Measurements from ENCODE around the gene HMGN5.

HMGN5 gene

DNA sequence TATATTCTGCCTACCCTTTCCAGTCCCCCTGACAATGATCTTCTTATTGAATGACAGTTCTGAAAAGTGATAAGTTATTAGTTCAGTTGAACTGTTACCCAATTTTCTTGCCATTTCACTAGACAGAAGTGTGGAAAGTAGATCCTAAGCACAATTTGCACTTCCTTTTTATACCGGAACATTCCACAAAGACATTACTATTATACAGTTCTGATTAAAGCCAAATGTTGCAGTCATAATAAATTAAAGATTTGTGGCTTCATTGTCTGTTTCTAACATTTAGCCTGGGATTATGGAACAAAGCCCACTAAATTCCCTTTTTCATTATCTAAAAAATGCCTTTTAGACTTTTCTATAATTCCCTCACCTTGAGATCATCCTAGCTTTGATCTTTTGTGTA, 14.0 kb upstream of the HMGN5 start:
- Histone ChIP-seq H3K4me3 (ENCODE audit: low read depth, low read length) (no peak overlapping the region), H3K4me2 (ENCODE audit: low read length) (no peak overlapping the region), H3K27ac (no peak overlapping the region), H3K36me3 (ENCODE audit: control insufficient read depth, insufficient read depth, low read length) (no peaks in the 10 kb centered on the region), H3K9ac (no peak overlapping the region), H2AFZ (no peak overlapping the region), H3K79me2 (no peaks in the 10 kb centered on the region), H3K4me1 (no peaks in the 10 kb centered on the region), H3K9me3 (ENCODE audit: control insufficient read depth, low read length) (no peaks in the 10 kb centered on the region), H3K27me3 (ENCODE audit: control insufficient read depth, insufficient read depth, low read length) (no peaks in the 10 kb centered on the region)
- TF ChIP-seq, protein P1, sequence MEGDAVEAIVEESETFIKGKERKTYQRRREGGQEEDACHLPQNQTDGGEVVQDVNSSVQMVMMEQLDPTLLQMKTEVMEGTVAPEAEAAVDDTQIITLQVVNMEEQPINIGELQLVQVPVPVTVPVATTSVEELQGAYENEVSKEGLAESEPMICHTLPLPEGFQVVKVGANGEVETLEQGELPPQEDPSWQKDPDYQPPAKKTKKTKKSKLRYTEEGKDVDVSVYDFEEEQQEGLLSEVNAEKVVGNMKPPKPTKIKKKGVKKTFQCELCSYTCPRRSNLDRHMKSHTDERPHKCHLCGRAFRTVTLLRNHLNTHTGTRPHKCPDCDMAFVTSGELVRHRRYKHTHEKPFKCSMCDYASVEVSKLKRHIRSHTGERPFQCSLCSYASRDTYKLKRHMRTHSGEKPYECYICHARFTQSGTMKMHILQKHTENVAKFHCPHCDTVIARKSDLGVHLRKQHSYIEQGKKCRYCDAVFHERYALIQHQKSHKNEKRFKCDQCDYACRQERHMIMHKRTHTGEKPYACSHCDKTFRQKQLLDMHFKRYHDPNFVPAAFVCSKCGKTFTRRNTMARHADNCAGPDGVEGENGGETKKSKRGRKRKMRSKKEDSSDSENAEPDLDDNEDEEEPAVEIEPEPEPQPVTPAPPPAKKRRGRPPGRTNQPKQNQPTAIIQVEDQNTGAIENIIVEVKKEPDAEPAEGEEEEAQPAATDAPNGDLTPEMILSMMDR (IDR thresholded peaks at IDR 0.05), result no peak

DNA sequence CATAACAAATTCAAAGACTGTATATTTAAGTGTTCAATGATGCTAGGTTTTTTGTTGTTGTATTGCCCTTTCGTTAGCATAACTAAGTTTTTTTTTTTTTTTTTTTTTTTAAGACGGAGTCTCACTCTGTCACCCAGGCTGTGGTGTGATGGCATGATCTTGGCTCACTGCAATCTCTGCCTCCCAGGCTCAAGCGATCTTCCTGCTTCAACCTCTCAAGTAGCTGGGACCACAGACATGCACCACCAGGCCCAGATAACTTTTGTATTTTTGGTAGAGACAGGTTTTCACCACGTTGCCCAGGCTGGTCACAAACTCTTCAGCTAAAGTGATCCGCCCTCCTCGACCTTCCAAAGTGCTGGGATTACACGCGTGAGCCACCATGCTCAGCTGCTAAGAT, 7.2 kb upstream of the HMGN5 start:
- H3K27me3 ChIP-seq (ENCODE audit: control insufficient read depth, insufficient read depth, low read length), result no peaks in the 10 kb centered on the region
- no peak overlapping the region for H2AFZ ChIP-seq
- no peaks in the 10 kb centered on the region for H3K79me2 ChIP-seq
- TF ChIP-seq, protein P1 (IDR thresholded peaks at IDR 0.05), result no peak
- no peaks in the 10 kb centered on the region for H3K4me1 ChIP-seq
- no peak overlapping the region for H3K9ac ChIP-seq
- H3K27ac ChIP-seq, result no peak overlapping the region
- H3K4me2 ChIP-seq (ENCODE audit: low read length), result no peak overlapping the region
- no peaks in the 10 kb centered on the region for H3K9me3 ChIP-seq (ENCODE audit: control insufficient read depth, low read length)
- H3K36me3 ChIP-seq (ENCODE audit: control insufficient read depth, insufficient read depth, low read length), result no peaks in the 10 kb centered on the region
- H3K4me3 ChIP-seq (ENCODE audit: low read depth, low read length), result no peak overlapping the region

DNA sequence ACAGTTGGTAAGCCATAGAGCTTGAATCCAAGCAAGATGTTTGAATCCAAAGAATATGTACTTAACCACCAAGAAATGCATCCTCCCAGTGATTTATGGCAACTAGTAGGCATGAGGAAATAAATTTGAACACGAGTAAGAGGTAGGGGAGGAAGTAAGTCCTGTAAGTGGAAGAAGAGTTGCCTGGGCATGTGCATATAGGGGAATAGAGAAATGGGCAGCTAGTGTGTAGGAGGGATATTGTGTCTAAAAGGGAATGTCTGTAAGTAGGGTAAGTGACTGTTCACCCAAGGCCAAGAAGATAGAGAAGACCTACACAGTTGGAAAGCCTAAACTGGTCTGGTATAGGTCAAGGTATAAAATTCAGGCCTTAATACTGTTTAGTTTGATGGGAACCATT, 4.8 kb upstream of the HMGN5 start:
- Histone ChIP-seq H3K4me2 (ENCODE audit: low read length) (no peak overlapping the region), H3K4me1 (no peaks in the 10 kb centered on the region), H3K27me3 (ENCODE audit: control insufficient read depth, insufficient read depth, low read length) (no peaks in the 10 kb centered on the region), H2AFZ (no peak overlapping the region), H3K27ac (no peak overlapping the region), H3K4me3 (ENCODE audit: low read depth, low read length) (no peak overlapping the region), H3K36me3 (ENCODE audit: control insufficient read depth, insufficient read depth, low read length) (no peaks in the 10 kb centered on the region), H3K79me2 (no peaks in the 10 kb centered on the region), H3K9ac (no peak overlapping the region), H3K9me3 (ENCODE audit: control insufficient read depth, low read length) (no peaks in the 10 kb centered on the region)
- TF ChIP-seq, protein P1 (IDR thresholded peaks at IDR 0.05), result no peak

DNA sequence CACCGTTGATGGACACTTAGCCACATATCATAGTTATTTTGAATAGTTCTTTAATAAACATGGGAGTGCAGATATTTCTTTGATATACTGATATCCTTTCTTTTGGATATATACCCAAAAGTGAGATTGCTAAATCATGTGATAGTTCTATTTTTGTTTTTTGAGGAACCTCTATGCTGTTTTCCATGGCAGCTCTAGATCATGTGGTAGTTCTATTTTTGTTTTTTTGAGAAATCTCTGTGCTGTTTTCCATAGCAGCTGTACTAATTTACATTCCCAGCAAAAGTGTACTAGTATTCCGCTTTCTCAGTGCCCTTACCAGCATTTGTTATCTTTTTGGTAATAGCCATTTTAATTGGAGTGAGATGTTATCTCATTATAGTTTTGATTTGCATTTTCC, 3.8 kb upstream of the HMGN5 start:
- Histone ChIP-seq H3K27me3 (ENCODE audit: control insufficient read depth, insufficient read depth, low read length) (no peaks in the 10 kb centered on the region), H3K4me2 (ENCODE audit: low read length) (no peak overlapping the region), H3K79me2 (no peaks in the 10 kb centered on the region), H3K9ac (no peak overlapping the region), H3K9me3 (ENCODE audit: control insufficient read depth, low read length) (no peaks in the 10 kb centered on the region), H3K36me3 (ENCODE audit: control insufficient read depth, insufficient read depth, low read length) (no peaks in the 10 kb centered on the region), H3K4me3 (ENCODE audit: low read depth, low read length) (no peak overlapping the region), H2AFZ (no peak overlapping the region), H3K4me1 (no peaks in the 10 kb centered on the region), H3K27ac (no peak overlapping the region)
- TF ChIP-seq, protein P1 (IDR thresholded peaks at IDR 0.05), result no peak

DNA sequence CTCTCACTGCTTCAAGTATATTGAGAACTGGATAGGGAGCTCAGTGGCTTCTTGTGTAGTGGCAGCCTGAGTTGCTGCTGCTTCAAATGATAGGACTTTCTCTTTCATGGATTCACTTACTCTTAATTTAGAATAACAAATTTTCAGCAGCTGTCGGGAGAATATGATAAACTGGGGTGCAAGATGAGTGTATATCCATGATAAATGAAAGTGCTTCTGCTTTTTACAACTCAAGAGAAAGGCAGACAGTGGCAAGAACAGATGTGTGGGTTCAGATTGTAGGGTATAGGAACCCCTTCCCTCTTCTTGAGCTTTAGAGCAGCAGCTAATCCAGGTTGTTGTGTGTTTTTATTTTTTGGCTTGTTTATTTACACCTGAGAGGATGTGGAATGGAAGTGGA, 1.2 kb upstream of the HMGN5 start:
- Histone ChIP-seq H3K4me2 (ENCODE audit: low read length) (peak overlapping the region; percentile 80), H3K9ac (no peak overlapping the region), H2AFZ (peak overlapping the region; percentile 90), H3K4me3 (ENCODE audit: low read depth, low read length) (peak overlapping the region; percentile 67), H3K79me2 (no peaks in the 10 kb centered on the region), H3K27ac (peak overlapping the region; percentile 83), H3K9me3 (ENCODE audit: control insufficient read depth, low read length) (no peaks in the 10 kb centered on the region), H3K36me3 (ENCODE audit: control insufficient read depth, insufficient read depth, low read length) (no peaks in the 10 kb centered on the region), H3K27me3 (ENCODE audit: control insufficient read depth, insufficient read depth, low read length) (no peaks in the 10 kb centered on the region), H3K4me1 (no peaks in the 10 kb centered on the region)
- TF ChIP-seq, protein P1 (IDR thresholded peaks at IDR 0.05), result no peak

All from parathyroid adenoma (tissue), 2 donors.